GM04504 (cell line): ENCODE results near the gene ABHD2.

Experiments
- DNase-seq: peaks from one replicate; pipeline ENCODE4 v3.0.0-alpha.2; 2012; ENCODE audit warnings: low read depth

The ABHD2 gene

GRCh38 chr15:89195836-89196235 lies 107.6 kb downstream of the ABHD2 start:
- no peak for DNase-seq

GRCh38 chr15:89196241-89196640 lies 108.0 kb downstream of the ABHD2 start:
- no peak for DNase-seq

DNA sequence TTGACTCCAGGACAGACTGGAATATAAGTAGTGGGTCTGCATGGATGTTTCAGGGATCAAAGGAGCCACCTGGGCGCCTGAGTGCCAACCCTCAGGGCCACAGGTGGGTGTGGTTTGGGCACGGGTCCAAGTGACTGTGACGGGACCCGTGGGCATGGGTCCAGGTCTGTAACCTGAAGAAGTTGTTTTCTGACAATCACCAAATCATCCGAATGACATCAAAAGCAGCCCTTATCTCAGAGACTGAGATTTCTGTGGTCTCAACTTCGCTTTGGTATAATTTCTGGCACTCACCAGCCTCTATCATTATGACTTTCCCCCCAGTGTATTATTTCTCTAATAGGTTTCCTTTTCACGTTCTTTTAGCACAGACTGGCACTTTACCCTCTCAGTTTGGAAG lies 108.7 kb downstream of the ABHD2 start:
- no peak for DNase-seq

DNA sequence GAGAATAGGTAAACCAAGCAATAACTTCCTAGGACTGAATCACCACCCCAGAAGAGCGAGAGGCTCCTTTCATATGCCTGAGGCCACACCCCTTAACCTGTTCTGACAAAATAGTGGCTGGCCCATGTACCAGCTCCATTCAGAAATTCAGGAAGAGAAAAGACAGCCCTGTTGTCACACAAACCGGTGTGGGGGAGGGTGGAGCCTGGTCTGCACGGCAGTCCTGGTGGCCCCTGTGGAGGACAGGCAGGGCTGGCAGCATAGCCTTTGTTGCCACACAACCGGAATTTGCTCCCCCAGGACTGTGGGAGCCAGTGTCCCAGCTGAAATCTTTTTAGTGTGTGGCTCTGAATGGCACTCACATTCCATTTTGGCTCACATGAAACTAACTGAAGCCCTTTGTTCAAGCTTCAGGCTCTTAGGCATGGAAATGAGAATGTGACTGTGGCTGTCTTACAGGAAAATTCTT lies 109.3 kb downstream of the ABHD2 start:
- DNase-seq, result no peak

GRCh38 chr15:89198196-89198595 lies 109.9 kb downstream of the ABHD2 start:
- no peak for DNase-seq

- no peak for DNase-seq
Observed at GRCh38 chr15:89198934-89199333, 110.7 kb downstream of the ABHD2 start.

- DNase-seq, result no peak
Observed at GRCh38 chr15:89199746-89200145, 111.5 kb downstream of the ABHD2 start.

DNA sequence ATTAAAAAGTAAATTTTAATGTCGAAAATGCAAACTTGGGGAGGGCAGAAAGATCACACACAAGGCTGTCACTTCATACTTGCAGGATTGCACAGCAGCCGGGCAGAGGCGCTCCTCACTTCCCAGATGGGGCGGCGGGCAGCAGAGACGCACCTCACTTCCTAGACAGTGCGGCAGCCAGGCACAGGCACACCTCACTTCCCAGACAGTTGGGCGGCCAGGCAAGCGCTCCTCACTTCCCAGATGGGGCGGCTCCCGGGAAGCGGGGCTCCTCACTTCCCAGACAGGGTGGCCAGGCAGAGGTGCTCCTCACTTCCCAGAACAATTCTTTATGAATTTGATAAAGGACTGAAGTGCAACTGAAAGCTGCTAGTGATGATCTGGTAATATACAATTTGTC lies 111.9 kb downstream of the ABHD2 start:
- no peak for DNase-seq

DNA sequence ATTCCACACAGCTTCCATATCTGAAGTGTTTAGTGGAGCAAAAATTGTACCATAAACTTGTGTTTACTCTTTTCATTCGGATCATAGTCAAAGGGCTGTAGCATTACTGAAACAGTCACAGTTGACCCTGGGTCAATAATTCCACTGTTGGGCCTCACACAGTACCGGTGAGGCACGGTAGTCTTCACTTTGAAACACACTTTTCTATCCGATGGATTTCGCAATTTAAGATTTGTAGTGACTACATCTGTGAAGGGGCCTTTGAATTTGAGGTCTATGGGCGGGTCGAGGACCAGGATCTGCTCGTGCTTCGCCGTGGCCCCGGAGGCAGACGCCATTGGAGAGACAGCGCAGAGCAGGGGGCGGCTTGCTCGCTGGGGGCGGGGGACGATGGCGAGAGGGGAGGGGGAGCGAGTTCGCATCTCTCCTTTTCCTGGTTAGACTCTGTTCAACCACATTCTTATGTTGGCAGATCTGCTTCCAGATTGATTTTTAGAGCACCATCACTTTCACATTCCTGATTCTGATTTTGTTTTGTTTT lies 113.3 kb downstream of the ABHD2 start:
- DNase-seq, result no peak

- no peak for DNase-seq
Observed at GRCh38 chr15:89203705-89204273, 115.5 kb downstream of the ABHD2 start.

- no peak for DNase-seq
Observed at GRCh38 chr15:89205991-89206585, 117.8 kb downstream of the ABHD2 start.

DNA sequence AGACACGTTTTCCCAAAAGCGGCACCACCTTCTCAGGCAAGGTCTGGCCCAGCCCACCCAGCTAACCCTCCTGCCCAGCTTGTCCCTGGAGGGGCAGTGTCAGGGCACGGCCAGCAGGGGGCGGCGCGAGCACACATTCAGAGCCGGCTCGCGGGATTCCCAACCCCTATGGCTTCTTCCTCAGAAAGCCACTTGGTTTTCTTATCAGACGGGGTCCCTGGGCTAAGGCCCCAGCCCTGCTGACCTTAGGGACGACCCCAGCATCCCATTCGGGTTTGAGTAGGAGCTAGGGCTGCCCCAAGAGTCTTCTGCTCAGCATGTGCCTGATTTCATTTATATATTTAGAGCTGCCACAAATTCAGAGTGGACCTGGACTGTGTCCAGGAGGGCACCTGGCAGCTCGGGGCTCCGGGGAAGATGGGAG lies 118.7 kb downstream of the ABHD2 start:
- peak; percentile 21 for DNase-seq

GRCh38 chr15:89208256-89208655 lies 120.0 kb downstream of the ABHD2 start:
- DNase-seq, result no peak

- no peak for DNase-seq
Observed at GRCh38 chr15:89209057-89209456, 120.8 kb downstream of the ABHD2 start.

- no peak for DNase-seq
Observed at GRCh38 chr15:89211678-89212170, 123.5 kb downstream of the ABHD2 start.

DNA sequence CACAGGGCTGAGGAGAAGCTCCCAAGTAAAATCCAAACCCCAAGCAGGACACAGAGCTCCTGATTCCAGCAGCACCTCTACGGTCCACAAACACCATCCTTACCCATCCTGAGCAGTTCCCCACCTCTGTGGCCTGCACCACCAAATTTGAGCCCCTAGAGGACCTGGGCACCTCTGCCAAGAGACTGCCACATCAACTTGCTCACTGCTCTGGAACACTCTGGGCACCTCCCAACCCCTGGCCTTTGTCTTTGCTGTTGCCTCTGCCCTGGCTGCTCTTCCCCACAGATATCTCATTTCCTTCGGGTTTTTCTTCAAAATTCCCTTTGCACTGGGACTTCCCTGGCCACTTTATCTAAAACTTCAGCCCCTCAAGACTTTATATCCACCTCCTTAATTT lies 127.4 kb downstream of the ABHD2 start:
- DNase-seq, result no peak

DNA sequence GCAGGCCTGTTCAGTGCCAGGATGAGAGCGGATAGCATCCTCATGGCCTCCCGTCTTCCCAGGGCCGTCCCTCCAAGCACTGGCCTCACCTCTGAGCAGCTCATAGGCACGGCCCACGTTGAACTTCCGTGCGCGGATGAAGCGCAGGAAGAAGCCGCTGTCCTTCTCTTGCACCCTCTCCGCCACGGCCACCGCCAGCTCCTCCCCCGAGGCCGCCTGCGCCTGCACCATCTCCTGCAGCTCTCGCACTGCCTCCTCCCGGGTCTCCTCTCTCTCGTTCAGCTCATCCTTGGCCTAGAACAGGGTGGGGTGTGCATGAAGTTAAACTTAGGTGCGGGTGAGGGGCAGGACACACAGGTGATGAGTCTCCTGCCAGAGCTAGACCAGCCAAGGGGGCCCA lies 128.8 kb downstream of the ABHD2 start:
- no peak for DNase-seq

DNA sequence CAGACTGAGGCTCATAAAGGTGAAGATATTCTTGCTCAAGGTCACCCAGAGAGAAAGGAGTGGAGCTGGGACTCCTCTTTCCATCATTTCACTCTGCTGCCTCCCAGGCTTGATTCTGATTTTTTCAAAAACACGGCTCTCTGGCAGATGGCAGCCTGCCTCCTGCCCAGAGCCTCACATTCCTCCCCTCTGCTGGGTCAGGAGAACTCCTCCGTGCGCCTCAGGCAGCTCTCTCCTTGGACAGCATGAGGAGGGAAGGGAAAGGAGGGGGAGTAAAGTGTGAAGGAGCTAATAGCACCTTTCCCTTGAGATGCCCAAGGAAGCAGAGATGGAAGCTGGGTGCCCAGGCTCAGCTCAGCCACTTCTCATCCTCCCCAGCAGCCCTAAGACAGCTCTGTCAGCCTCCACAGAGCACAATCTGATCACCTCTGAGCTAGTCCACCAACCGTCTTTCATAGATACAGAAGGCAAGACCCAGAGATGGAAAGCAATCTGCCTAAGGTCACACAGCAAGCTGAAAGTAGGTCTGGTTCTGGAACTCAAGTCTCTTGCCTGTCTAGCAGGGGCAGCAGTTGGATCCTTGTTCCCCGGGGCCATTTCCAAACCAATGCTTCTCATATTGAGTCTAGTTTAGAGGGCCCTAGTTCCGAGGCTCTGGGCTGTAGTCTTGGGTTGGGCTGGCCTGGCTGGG lies 129.6 kb downstream of the ABHD2 start:
- no peak for DNase-seq

GRCh38 chr15:89218531-89218930 lies 130.3 kb downstream of the ABHD2 start:
- no peak for DNase-seq

GRCh38 chr15:89221543-89221942 lies 133.3 kb downstream of the ABHD2 start, which contains the start of gene RLBP1:
RLBP1 (minus strand) TSS chr15:89221579; CDS start chr15:89218975, 2,604 bp downstream.
- no peak for DNase-seq

- DNase-seq, result no peak
Observed at GRCh38 chr15:89225588-89225987, 137.3 kb downstream of the ABHD2 start.

GRCh38 chr15:89226359-89227221 lies 138.3 kb downstream of the ABHD2 start:
- DNase-seq, result no peak
